Astrocyte (in vitro differentiated cells and primary cell): ENCODE data around the gene MEMO1. TPM values are rescaled to one million over a fixed set of nuclear protein-coding genes. Genes with fewer than 3 reads are reported as not detected.

Experiments
- DNase-seq: peaks from one replicate; pipeline ENCODE4 v3.0.0-alpha.2; 2010; ENCODE audit warnings: low read depth
- FAIRE-seq: peaks from 2 replicates; lab custom pipeline; 2011; peaks lifted over from hg19 to GRCh38; lab: Jason Lieb, UNC
- H2AFZ ChIP-seq: 2 replicates; pipeline ENCODE4 v1.6.0; 2012; ENCODE audit warnings: low read depth, low read length, inconsistent platforms
- H3K27ac ChIP-seq: 2 replicates; pipeline ENCODE4 v1.5.1; 2011; ENCODE audit warnings: low read depth, low read length, inconsistent platforms
- H3K27me3 ChIP-seq: 2 replicates; pipeline ENCODE4 v1.6.0; 2011; ENCODE audit warnings: low read length, inconsistent platforms; ENCODE audit not compliant: insufficient read depth
- H3K36me3 ChIP-seq: 2 replicates; pipeline ENCODE4 v1.5.1; 2011; ENCODE audit warnings: low read length, inconsistent platforms; ENCODE audit not compliant: insufficient read depth
- H3K4me1 ChIP-seq: 2 replicates; pipeline ENCODE4 v1.5.1; 2011; ENCODE audit warnings: low read length, inconsistent platforms; ENCODE audit not compliant: insufficient read depth
- H3K4me2 ChIP-seq: 2 replicates; pipeline ENCODE4 v1.6.0; 2012; ENCODE audit warnings: low read length, inconsistent platforms
- H3K4me3 ChIP-seq: 2 replicates; pipeline ENCODE4 v1.5.1; 2011; ENCODE audit warnings: low read depth, mild to moderate bottlenecking, low read length, inconsistent platforms; ENCODE audit not compliant: insufficient read depth
- H3K79me2 ChIP-seq: 2 replicates; pipeline ENCODE4 v1.6.0; 2012; ENCODE audit warnings: mild to moderate bottlenecking, low read length, inconsistent platforms; ENCODE audit not compliant: insufficient read depth
- H3K9ac ChIP-seq: 2 replicates; pipeline ENCODE4 v1.6.0; 2012; ENCODE audit warnings: mild to moderate bottlenecking, low read length, inconsistent platforms
- H3K9me3 ChIP-seq: 2 replicates; pipeline ENCODE4 v1.5.1; 2012; ENCODE audit warnings: low read depth, mild to moderate bottlenecking, low read length, inconsistent platforms; ENCODE audit not compliant: insufficient read depth
- H4K20me1 ChIP-seq: 2 replicates; pipeline ENCODE4 v1.6.0; 2012; ENCODE audit warnings: low read length, inconsistent platforms; ENCODE audit not compliant: insufficient read depth
- H3K27ac Mint-ChIP-seq: one replicate; pipeline ENCODE4 v1.8.0; 2021; ENCODE audit warnings: mild to moderate bottlenecking, mixed read lengths; ENCODE audit not compliant: unreplicated experiment
- H3K27me3 Mint-ChIP-seq: one replicate; pipeline ENCODE4 v1.8.0; 2021; ENCODE audit warnings: low read depth, mixed read lengths; ENCODE audit not compliant: unreplicated experiment
- H3K36me3 Mint-ChIP-seq: one replicate; pipeline ENCODE4 v1.8.0; 2021; ENCODE audit warnings: low read depth, mixed read lengths; ENCODE audit not compliant: unreplicated experiment
- H3K4me1 Mint-ChIP-seq: one replicate; pipeline ENCODE4 v1.8.0; 2021; ENCODE audit warnings: low read depth, mixed read lengths; ENCODE audit not compliant: unreplicated experiment
- H3K4me3 Mint-ChIP-seq: one replicate; pipeline ENCODE4 v1.8.0; 2021; ENCODE audit warnings: mild to moderate bottlenecking, moderate library complexity, mixed read lengths; ENCODE audit not compliant: unreplicated experiment
- H3K9me3 Mint-ChIP-seq: one replicate; pipeline ENCODE4 v1.8.0; 2021; ENCODE audit warnings: mild to moderate bottlenecking, mixed read lengths; ENCODE audit not compliant: unreplicated experiment
- CTCF ChIP-seq: IDR thresholded peaks from 2 replicates; pipeline ENCODE4 v1.5.1; 2011; ENCODE audit warnings: low read depth, mild to moderate bottlenecking, inconsistent platforms, low read length, moderate library complexity; ENCODE audit not compliant: insufficient read depth
- EZH2 ChIP-seq: IDR thresholded peaks from 2 replicates; pipeline ENCODE4 v1.6.1; 2012; ENCODE audit warnings: mild to moderate bottlenecking, low read length, inconsistent platforms; ENCODE audit not compliant: insufficient read depth
- total RNA-seq: library from RNA; stranded (reverse); gene quantifications from 2 replicates; pipeline ENCODE4 v1.2.1, GENCODE V29; 2021

Gene MEMO1
- total RNA-seq, 1 donor from 2014 or later: 65.2 TPM

DNA sequence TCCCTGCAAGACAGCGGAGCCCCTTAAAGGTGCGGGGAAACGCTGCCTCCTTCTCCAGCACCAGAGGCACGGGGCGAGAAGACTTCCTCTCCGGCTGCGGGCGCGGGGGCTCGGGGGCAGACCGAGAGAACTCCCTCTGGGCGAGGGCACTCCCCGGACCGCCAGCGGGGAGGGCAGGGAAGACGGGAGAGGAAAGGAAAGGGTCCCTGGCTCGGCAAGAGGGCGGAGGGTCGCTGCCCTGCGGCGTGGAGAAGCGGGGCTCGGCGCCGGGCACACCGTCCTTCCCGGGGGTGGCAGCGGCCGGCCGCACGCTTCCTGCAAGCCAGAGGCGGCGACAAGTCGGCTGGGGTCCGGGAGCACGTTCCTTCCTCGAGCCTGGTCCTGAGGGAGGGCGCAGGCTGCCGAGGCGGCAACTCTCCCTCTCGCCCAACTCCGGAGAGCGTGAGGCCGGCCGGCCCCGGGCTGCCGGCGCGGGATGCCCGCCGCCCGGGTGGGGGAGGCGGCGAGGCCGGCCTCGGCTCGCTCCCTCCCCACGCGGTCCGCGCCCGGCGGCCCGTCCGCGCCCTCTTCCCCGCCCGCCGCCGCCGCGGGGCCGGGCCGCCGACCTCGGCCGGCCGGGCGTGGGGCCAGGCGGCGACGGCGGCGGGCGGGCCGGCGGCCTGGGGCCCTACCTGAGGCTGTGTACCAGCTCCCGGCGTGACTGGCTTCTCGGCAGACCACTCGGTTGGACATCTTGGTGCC lies 1.1 kb downstream of the MEMO1 start:
- H3K27ac ChIP-seq: peak overlapping the region; percentile 63
- peaks cover 51% of the 10 kb centered on the region for H3K79me2 ChIP-seq
- H3K4me3 ChIP-seq: peak overlapping the region; percentile 74
- no peak for DNase-seq
- no peak for FAIRE-seq
- no peaks in the 10 kb centered on the region for H3K27me3 Mint-ChIP-seq
- H3K27ac Mint-ChIP-seq: peak overlapping the region; percentile 94
- no peaks in the 10 kb centered on the region for H3K27me3 ChIP-seq
- no peaks in the 10 kb centered on the region for H3K9me3 ChIP-seq
- peak overlapping the region; percentile 91 for H3K9ac ChIP-seq
- H3K36me3 ChIP-seq: no peaks in the 10 kb centered on the region
- H3K4me2 ChIP-seq: peak overlapping the region; percentile 89
- peaks cover 23% of the 10 kb centered on the region for H3K4me1 Mint-ChIP-seq
- peak overlapping the region; percentile 98 for H3K4me3 Mint-ChIP-seq
- peaks cover 10% of the 10 kb centered on the region for H3K4me1 ChIP-seq
- TF ChIP-seq EZH2 (no peak), CTCF (no peak)
- H4K20me1 ChIP-seq: peaks cover 48% of the 10 kb centered on the region
- peak overlapping the region; percentile 61 for H2AFZ ChIP-seq
- H3K9me3 Mint-ChIP-seq: no peaks in the 10 kb centered on the region
- no peaks in the 10 kb centered on the region for H3K36me3 Mint-ChIP-seq

DNA sequence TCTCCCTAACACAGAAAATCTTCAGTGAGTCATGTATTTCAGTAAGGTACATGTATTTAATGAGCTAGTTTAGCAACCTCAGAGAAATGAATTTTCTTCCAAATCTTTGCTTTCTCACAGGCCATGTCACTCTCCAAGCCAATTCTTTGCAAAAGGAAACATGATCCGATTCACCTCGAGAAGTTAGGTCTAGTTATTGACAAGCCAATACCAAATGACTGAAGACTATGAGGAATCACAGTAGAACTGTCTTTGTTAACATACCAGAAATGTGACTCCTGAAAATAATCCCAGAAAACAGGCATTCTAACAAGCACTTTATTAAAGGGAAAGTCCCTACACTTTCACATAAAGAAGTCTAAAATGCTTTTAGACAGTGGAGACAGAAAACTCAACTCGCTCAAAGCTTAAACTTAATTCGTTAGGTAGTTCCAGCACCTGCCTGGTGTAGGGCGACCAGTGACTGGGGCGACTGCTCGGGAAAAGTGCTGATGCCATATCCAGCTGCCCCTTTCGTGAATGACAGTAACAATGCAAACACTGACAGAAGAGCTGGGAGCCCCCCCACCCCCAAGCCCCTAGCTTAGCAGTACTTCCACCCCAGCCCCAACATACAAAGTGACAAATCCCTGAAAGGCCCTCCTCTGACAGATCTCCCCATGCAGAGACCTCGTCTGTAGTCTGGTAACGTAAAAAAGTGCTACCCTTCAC lies 1.8 kb downstream of the MEMO1 start:
- H3K4me1 ChIP-seq: peaks cover 10% of the 10 kb centered on the region
- no peaks in the 10 kb centered on the region for H3K27me3 ChIP-seq
- Mint-ChIP-seq H3K27ac (peak overlapping the region; percentile 94), H3K4me3 (peak overlapping the region; percentile 98), H3K27me3 (no peaks in the 10 kb centered on the region), H3K4me1 (peaks cover 23% of the 10 kb centered on the region), H3K36me3 (no peaks in the 10 kb centered on the region), H3K9me3 (no peaks in the 10 kb centered on the region)
- peak; percentile 26 for DNase-seq
- peak overlapping the region; percentile 91 for H3K9ac ChIP-seq
- no peak for FAIRE-seq
- no peaks in the 10 kb centered on the region for H3K36me3 ChIP-seq
- peak overlapping the region; percentile 89 for H3K4me2 ChIP-seq
- peaks cover 56% of the 10 kb centered on the region for H4K20me1 ChIP-seq
- TF ChIP-seq CTCF: no peak
- no peak for TF ChIP-seq EZH2
- peak overlapping the region; percentile 74 for H3K4me3 ChIP-seq
- H2AFZ ChIP-seq: no peak overlapping the region
- H3K79me2 ChIP-seq: peaks cover 58% of the 10 kb centered on the region
- H3K9me3 ChIP-seq: no peaks in the 10 kb centered on the region
- H3K27ac ChIP-seq: peak overlapping the region; percentile 63

DNA sequence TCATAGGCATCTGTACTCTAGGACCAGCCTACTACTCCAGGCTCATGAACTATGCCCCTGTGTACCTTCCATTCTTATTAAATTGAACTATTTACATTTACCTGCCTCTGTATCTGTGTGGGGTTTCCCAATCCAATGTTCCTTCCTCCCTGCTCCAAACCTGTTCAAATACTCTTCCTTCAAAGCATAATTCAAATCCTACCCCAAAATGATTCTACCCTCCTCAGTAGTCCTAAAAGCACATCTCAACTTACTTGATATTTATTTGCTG lies 3.8 kb downstream of the MEMO1 start:
- no peaks in the 10 kb centered on the region for H3K9me3 ChIP-seq
- no peak overlapping the region for H3K27ac ChIP-seq
- Mint-ChIP-seq H3K27me3 (no peaks in the 10 kb centered on the region), H3K9me3 (no peaks in the 10 kb centered on the region), H3K36me3 (no peaks in the 10 kb centered on the region), H3K4me3 (peak overlapping the region; percentile 10), H3K4me1 (peaks cover 26% of the 10 kb centered on the region), H3K27ac (no peak overlapping the region)
- peaks cover 78% of the 10 kb centered on the region for H3K79me2 ChIP-seq
- TF ChIP-seq CTCF (no peak), EZH2 (no peak)
- peaks cover 10% of the 10 kb centered on the region for H3K4me1 ChIP-seq
- H2AFZ ChIP-seq: no peak overlapping the region
- no peak overlapping the region for H3K9ac ChIP-seq
- no peaks in the 10 kb centered on the region for H3K27me3 ChIP-seq
- no peak for FAIRE-seq
- DNase-seq: no peak
- peaks cover 67% of the 10 kb centered on the region for H4K20me1 ChIP-seq
- H3K4me3 ChIP-seq: no peak overlapping the region
- H3K4me2 ChIP-seq: no peak overlapping the region
- no peaks in the 10 kb centered on the region for H3K36me3 ChIP-seq
